PC-9 (cell line): ENCODE measurements around the gene GZF1. TPM values are rescaled to one million over a fixed set of nuclear protein-coding genes. Genes with fewer than 3 reads are reported as not detected.
A peak's percentile ranks its signal among the peaks of the same experiment; 100 is the strongest.

Experiments
- BruUV-seq: library from RNA; stranded (reverse); fragments of 400-500 nt; replicated peaks from 2 replicates; lab custom pipeline; 2021; lab: Mats Ljungman, UMichigan
- CTCF ChIA-PET: fragments of 300-600 bp; sonication (Branson Sonifier 250); formaldehyde crosslinking; loops from one replicate; lab custom pipeline; 2022; ENCODE audit warnings: antibody characterized with exemption; lab: Charles Lee
- POLR2A ChIA-PET: fragments of 300-600 bp; sonication (Branson Sonifier 250); formaldehyde crosslinking; loops from one replicate; lab custom pipeline; 2022; ENCODE audit warnings: antibody characterized with exemption; ENCODE audit not compliant: unreplicated experiment; lab: Charles Lee
- DNase-seq, 2 experiments: peaks; one replicate each; pipeline versions ENCODE4 v3.0.0 to v3.0.0-alpha.2; 2015 to 2022; ENCODE audit warnings: mixed read lengths in 1 of 2
- H2AFZ ChIP-seq: fragments of 200-600 bp; sonication (generic); 2 replicates; pipeline ENCODE4 v1.8.1; 2017; ENCODE audit warnings: antibody characterized with exemption
- H3F3A ChIP-seq: fragments of 200-600 bp; sonication (generic); 2 replicates; pipeline ENCODE4 v1.8.1; 2017; ENCODE audit warnings: antibody characterized with exemption, mild to moderate bottlenecking, low read depth; ENCODE audit not compliant: insufficient read depth
- H3K27ac ChIP-seq: fragments of 200-600 bp; sonication (generic); 2 replicates; pipeline ENCODE4 v1.6.1; 2016; ENCODE audit warnings: mixed run types
- H3K27me3 ChIP-seq: fragments of 200-600 bp; sonication (generic); 2 replicates; pipeline ENCODE4 v1.6.1; 2016; ENCODE audit warnings: low read depth, mixed run types; ENCODE audit not compliant: insufficient read depth
- H3K36me3 ChIP-seq: fragments of 200-600 bp; sonication (generic); 2 replicates; pipeline ENCODE4 v1.6.1; 2016; ENCODE audit warnings: low read depth, mixed run types
- H3K4me1 ChIP-seq: fragments of 200-600 bp; sonication (generic); replicated peaks from 2 replicates; pipeline ENCODE4 v1.6.1; 2016; ENCODE audit warnings: mixed run types; ENCODE audit not compliant: insufficient read depth
- H3K4me2 ChIP-seq: fragments of 200-600 bp; sonication (generic); 2 replicates; pipeline ENCODE4 v1.6.1; 2017; ENCODE audit warnings: mixed run types
- H3K4me3 ChIP-seq: fragments of 200-600 bp; sonication (generic); 2 replicates; pipeline ENCODE4 v1.6.1; 2016; ENCODE audit warnings: mixed run types
- H3K79me2 ChIP-seq: fragments of 200-600 bp; sonication (generic); 2 replicates; pipeline ENCODE4 v1.6.1; 2017; ENCODE audit warnings: low read depth, mixed run types
- H3K9me2 ChIP-seq: fragments of 200-600 bp; sonication (generic); 2 replicates; pipeline ENCODE4 v1.8.1; 2017; ENCODE audit warnings: mild to moderate bottlenecking; ENCODE audit not compliant: insufficient read depth
- H3K9me3 ChIP-seq: fragments of 200-600 bp; sonication (generic); 2 replicates; pipeline ENCODE4 v1.8.1; 2016; ENCODE audit warnings: low read depth; ENCODE audit not compliant: insufficient read depth
- H4K20me1 ChIP-seq: fragments of 200-600 bp; sonication (generic); 2 replicates; pipeline ENCODE4 v1.8.1; 2017; ENCODE audit not compliant: insufficient read depth
- CTCF ChIP-seq: fragments of 200-600 bp; sonication (generic); conservative IDR thresholded peaks from 2 replicates; pipeline ENCODE4 v1.6.1; 2017; ENCODE audit warnings: mixed run types, antibody characterized with exemption, mild to moderate bottlenecking, moderate library complexity
- EZH2 ChIP-seq: fragments of 200-600 bp; sonication (generic); IDR thresholded peaks from 2 replicates; pipeline ENCODE4 v1.8.0; 2017; ENCODE audit warnings: antibody characterized with exemption, low read depth
- intact Hi-C: fragments of 100-400 bp; cut with micrococcal nuclease; formaldehyde crosslinking; loops from one replicate; pipeline ENCODE4 v1.10.0; 2022; ENCODE audit not compliant: unreplicated experiment
- total RNA-seq: library from RNA; stranded (reverse); gene quantifications from 2 replicates; pipeline ENCODE4 v1.2.3, GENCODE V29; 2021

GZF1 gene
- total RNA-seq, 1 experiment from 2014 or later = 8.1 TPM

GRCh38 chr20:23318347-23318746 lies 43.6 kb upstream of the GZF1 start:
- no peak overlapping the region for H3K4me2 ChIP-seq
- BruUV-seq = no TSS peak
- H2AFZ ChIP-seq = no peak overlapping the region
- H3K9me3 ChIP-seq = no peaks in the 10 kb centered on the region
- no peaks in the 10 kb centered on the region for H3K36me3 ChIP-seq
- H3K4me1 ChIP-seq = 0 out of 2 replicates have a peak, but pooled peaks cover 8% of the 10 kb centered on the region
- H4K20me1 ChIP-seq = no peaks in the 10 kb centered on the region
- intact Hi-C loops = no loop called here
- ChIA-PET POLR2A (interaction anchor here (0.5 kb wide), 1 partner anchor 33 kb away, joined by 5 read pairs; no protein-coding TSS in a partner anchor), CTCF (interaction anchor here (0.8 kb wide), 1 partner anchor 52 kb away, joined by 6 read pairs; no protein-coding TSS in a partner anchor)
- no peak overlapping the region for H3K4me3 ChIP-seq
- TF ChIP-seq CTCF (no peak), EZH2 (no peak)
- H3K9me2 ChIP-seq = no peaks in the 10 kb centered on the region
- H3K27ac ChIP-seq = no peak overlapping the region
- peaks cover 7% of the 10 kb centered on the region; the same call in 1 of the 2 replicates for H3K27me3 ChIP-seq
- H3K79me2 ChIP-seq = no peaks in the 10 kb centered on the region
- H3F3A ChIP-seq = no peaks in the 10 kb centered on the region
- no peak for DNase-seq

GRCh38 chr20:23320317-23320716 lies 41.7 kb upstream of the GZF1 start:
- no peaks in the 10 kb centered on the region for H3F3A ChIP-seq
- no peak for DNase-seq
- no peaks in the 10 kb centered on the region for H3K9me3 ChIP-seq
- ChIA-PET POLR2A (no interaction called here), CTCF (no interaction called here)
- no peak overlapping the region for H3K4me3 ChIP-seq
- H3K9me2 ChIP-seq = no peaks in the 10 kb centered on the region
- BruUV-seq = no TSS peak
- TF ChIP-seq EZH2 = no peak
- peak; percentile 63 for TF ChIP-seq CTCF
- intact Hi-C loops = no loop called here
- no peak overlapping the region for H2AFZ ChIP-seq
- no peaks in the 10 kb centered on the region for H3K79me2 ChIP-seq
- no peaks in the 10 kb centered on the region for H3K36me3 ChIP-seq
- 0 out of 2 replicates have a peak, but pooled peaks cover 3% of the 10 kb centered on the region for H3K27me3 ChIP-seq
- no peak overlapping the region for H3K27ac ChIP-seq
- H4K20me1 ChIP-seq = no peaks in the 10 kb centered on the region
- H3K4me2 ChIP-seq = no peak overlapping the region
- 0 out of 2 replicates have a peak, but pooled peaks cover 3% of the 10 kb centered on the region for H3K4me1 ChIP-seq

DNA sequence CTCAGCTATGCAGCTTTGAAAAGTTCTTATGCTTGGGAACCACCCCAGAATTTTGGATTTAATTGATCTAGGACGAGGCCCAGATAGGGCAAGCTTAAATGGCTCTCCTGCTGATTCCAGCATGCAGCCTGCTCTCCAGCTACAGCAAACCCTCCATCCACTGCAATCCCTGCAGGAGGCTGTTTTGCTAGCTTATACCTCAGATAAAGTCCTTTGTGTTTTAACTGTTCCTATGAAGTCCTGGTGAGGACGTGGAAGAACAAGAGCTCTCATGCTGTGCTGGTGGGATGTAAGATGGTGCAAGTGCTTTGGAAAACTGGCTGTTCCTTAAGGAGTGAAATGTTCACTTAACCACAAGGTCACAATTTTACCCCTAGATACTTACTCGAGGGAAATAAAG lies 36.9 kb upstream of the GZF1 start:
- no peak for DNase-seq
- no peaks in the 10 kb centered on the region for H3K36me3 ChIP-seq
- H3F3A ChIP-seq = no peaks in the 10 kb centered on the region
- BruUV-seq = no TSS peak
- no peak overlapping the region for H3K4me2 ChIP-seq
- TF ChIP-seq EZH2 = no peak
- no peak for TF ChIP-seq CTCF
- no peak overlapping the region for H3K4me3 ChIP-seq
- H3K27ac ChIP-seq = no peak overlapping the region
- H3K27me3 ChIP-seq = no peaks in the 10 kb centered on the region
- intact Hi-C loops = no loop called here
- no peaks in the 10 kb centered on the region for H3K4me1 ChIP-seq
- no peak overlapping the region for H2AFZ ChIP-seq
- no peaks in the 10 kb centered on the region for H3K79me2 ChIP-seq
- no peaks in the 10 kb centered on the region for H3K9me2 ChIP-seq
- no peaks in the 10 kb centered on the region for H4K20me1 ChIP-seq
- ChIA-PET CTCF (no interaction called here), POLR2A (no interaction called here)
- H3K9me3 ChIP-seq = no peaks in the 10 kb centered on the region
